Measurements from ENCODE around the gene CD247. TPM values are rescaled to one million over a fixed set of nuclear protein-coding genes. Genes with fewer than 3 reads are reported as not detected.

CD247 gene
- total RNA-seq, 2 donors from 2014 or later: 2.6 to 4.9 TPM

DNA sequence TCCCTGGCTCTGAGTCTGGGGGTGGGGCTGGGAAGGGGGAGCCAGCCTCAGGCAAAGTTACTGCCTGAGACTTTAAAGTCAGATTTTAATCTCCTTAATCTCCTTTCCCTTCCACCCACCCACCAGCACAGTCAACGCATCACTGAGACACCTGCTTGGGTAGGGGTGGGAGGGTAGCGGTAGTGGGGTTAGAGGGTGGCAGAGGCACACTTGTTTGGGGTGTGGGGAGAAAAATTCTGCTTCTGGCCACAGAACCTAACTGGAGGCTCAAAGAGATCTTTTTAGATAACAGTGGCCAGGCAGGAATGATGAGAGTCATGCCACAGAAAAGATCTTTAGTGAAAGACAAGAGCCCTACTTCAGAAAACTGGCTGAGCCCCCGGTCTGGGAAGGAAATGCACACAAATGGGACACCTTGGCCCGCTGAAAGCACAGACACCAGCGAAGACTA lies 44.1 kb downstream of the CD247 start:
- H3K9ac ChIP-seq (ENCODE audit: low read depth in 2 of 2, low read length in 2 of 2): no peak overlapping the region
- intact Hi-C loops (cut with DNase I): no loop called here
- H3K36me3 ChIP-seq: no peaks in the 10 kb centered on the region
- H3K4me1 ChIP-seq: no peaks in the 10 kb centered on the region
- H3K9me3 ChIP-seq: no peaks in the 10 kb centered on the region
- no peaks in the 10 kb centered on the region for H3K27me3 ChIP-seq
- DNase-seq: no peak
- TF ChIP-seq, protein P1, sequence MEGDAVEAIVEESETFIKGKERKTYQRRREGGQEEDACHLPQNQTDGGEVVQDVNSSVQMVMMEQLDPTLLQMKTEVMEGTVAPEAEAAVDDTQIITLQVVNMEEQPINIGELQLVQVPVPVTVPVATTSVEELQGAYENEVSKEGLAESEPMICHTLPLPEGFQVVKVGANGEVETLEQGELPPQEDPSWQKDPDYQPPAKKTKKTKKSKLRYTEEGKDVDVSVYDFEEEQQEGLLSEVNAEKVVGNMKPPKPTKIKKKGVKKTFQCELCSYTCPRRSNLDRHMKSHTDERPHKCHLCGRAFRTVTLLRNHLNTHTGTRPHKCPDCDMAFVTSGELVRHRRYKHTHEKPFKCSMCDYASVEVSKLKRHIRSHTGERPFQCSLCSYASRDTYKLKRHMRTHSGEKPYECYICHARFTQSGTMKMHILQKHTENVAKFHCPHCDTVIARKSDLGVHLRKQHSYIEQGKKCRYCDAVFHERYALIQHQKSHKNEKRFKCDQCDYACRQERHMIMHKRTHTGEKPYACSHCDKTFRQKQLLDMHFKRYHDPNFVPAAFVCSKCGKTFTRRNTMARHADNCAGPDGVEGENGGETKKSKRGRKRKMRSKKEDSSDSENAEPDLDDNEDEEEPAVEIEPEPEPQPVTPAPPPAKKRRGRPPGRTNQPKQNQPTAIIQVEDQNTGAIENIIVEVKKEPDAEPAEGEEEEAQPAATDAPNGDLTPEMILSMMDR (IDR thresholded peaks at IDR 0.05): no peak
- H3K27ac ChIP-seq: no peak overlapping the region
- no peak overlapping the region for H3K4me3 ChIP-seq

DNA sequence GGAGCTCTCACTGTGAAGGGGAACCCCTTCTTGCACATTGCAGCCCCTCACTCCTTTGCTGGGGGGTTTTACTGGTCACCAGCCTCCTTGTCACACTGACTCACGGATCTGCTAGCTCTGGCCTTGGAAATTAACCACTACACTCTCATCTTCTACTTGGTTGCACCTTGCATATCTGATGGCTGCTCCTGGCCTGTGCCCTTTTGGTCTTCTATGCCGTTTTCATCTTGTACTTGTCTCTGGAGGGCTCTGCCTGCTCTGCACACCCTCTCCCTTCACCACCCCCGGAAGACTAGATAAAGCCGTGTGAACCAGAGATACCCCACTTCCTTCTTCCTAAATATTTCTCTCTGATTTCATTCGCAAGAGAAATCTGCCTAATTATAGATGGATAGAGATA lies 44.6 kb downstream of the CD247 start:
- Histone ChIP-seq H3K4me3 (no peak overlapping the region), H3K9ac (ENCODE audit: low read depth in 2 of 2, low read length in 2 of 2) (no peak overlapping the region), H3K36me3 (no peaks in the 10 kb centered on the region), H3K9me3 (no peaks in the 10 kb centered on the region), H3K4me1 (no peaks in the 10 kb centered on the region), H3K27me3 (no peaks in the 10 kb centered on the region), H3K27ac (no peak overlapping the region)
- intact Hi-C loops (cut with DNase I): no loop called here
- TF ChIP-seq, protein P1 (IDR thresholded peaks at IDR 0.05): no peak
- DNase-seq: no peak

DNA sequence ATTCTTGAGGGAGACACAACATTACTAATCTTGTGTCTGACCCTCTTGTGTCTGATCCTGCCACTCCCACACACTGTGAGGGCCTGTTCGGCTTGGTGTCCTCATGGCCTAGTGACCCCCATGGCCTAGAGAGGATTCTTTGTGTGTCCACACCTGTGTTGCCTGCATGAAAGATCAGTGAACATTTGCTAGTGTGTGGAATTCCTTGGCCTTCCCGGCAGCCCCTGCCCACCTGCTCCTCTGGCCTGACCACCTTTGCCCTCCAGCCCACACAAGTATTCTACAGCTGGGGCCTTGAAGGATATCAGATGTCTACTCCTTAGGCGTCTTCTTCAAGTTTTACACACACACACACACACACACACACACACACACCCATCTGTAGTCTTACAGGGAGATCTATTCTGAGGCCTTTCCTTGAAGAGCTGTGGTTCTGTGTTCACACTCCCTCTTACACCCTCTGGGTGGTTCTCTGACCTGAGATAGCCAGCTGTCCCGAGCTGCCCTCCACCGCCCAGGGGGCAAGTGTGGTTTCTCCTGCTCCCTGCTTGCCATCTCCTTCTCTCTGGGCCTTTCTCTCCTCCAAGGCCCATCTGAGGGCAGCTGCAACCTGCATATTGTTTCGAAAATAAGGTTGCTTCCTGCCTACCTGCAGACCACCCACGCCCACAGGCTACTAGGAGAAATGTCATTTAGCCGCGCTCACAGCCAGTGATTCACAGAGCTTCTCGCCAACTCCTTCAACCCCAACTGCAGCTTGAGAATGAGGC lies 45.4 kb downstream of the CD247 start:
- Histone ChIP-seq H3K36me3 (no peaks in the 10 kb centered on the region), H3K4me3 (no peak overlapping the region), H3K27me3 (no peaks in the 10 kb centered on the region), H3K4me1 (no peaks in the 10 kb centered on the region), H3K27ac (no peak overlapping the region), H3K9me3 (no peaks in the 10 kb centered on the region), H3K9ac (ENCODE audit: low read depth in 2 of 2, low read length in 2 of 2) (no peak overlapping the region)
- no peak for DNase-seq
- TF ChIP-seq, protein P1 (IDR thresholded peaks at IDR 0.05): no peak
- intact Hi-C loops (cut with DNase I): no loop called here

DNA sequence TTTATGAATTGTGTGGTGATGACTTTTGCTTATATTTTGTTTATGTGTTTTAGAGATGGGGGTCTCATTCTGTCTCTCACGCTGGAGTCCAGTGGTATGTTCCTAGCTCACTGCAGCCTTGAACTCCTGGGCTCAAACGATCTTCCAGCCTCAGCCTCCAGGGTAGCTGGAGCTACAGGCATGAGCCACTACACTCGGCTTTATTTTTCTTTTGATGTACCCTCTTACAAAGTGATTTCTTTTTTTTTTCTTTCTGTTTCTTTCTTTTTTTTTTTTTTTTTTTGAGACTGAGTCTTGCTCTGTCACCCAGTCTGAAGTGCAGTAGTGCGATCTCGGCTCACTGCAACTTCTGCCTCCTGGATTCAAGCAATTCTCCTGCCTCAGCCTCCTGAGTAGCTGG lies 46.8 kb downstream of the CD247 start:
- no peaks in the 10 kb centered on the region for H3K9me3 ChIP-seq
- H3K27ac ChIP-seq: no peak overlapping the region
- DNase-seq: no peak
- intact Hi-C loops (cut with DNase I): no loop called here
- TF ChIP-seq, protein P1 (IDR thresholded peaks at IDR 0.05): no peak
- H3K4me3 ChIP-seq: no peak overlapping the region
- H3K4me1 ChIP-seq: no peaks in the 10 kb centered on the region
- H3K9ac ChIP-seq (ENCODE audit: low read depth in 2 of 2, low read length in 2 of 2): no peak overlapping the region
- H3K27me3 ChIP-seq: no peaks in the 10 kb centered on the region
- no peaks in the 10 kb centered on the region for H3K36me3 ChIP-seq

DNA sequence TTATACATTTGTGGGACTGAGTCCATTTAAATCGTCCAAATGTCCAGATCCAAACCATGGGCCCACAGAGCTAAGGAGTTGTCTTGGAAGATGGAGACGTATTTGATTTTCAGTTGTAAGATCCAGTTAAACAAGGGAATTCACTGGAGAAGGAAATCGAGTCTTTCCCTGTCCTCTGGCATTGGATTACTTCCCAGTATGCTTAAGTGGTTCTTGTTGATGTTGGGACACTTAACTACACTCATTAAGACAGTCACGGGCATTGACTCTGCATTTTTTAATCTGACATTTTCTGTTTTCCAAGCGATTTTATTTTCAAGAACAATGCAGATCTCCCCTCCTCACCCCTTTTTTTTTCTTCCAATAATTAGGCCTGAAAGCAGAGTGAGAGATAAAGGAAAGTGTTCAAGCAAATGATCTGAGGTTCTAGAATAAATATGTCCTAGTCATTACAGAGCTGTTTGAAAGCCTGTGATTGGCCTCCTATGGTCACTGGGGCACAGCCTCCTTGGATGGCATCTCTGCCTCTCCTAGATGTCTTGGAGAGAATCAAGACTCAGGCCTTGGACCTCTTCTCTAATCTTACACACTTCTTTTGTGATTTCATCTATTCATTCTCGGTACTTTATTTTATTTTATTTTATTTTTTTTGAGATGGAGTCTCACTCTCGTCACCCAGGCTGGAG lies 48.9 kb downstream of the CD247 start:
- no peaks in the 10 kb centered on the region for H3K9me3 ChIP-seq
- DNase-seq: no peak
- no peaks in the 10 kb centered on the region for H3K27me3 ChIP-seq
- H3K4me1 ChIP-seq: no peaks in the 10 kb centered on the region
- no peak overlapping the region for H3K9ac ChIP-seq (ENCODE audit: low read depth in 2 of 2, low read length in 2 of 2)
- no peak overlapping the region for H3K4me3 ChIP-seq
- no peak overlapping the region for H3K27ac ChIP-seq
- no peaks in the 10 kb centered on the region for H3K36me3 ChIP-seq
- intact Hi-C loops (cut with DNase I): no loop called here
- TF ChIP-seq, protein P1 (IDR thresholded peaks at IDR 0.05): no peak

Measured in colonic mucosa (tissue), 4 donors.